ENCODE measurements around the gene DHRS7B. TPM values are rescaled to one million over a fixed set of nuclear protein-coding genes. Genes with fewer than 3 reads are reported as not detected.

The DHRS7B gene
- total and polyA plus RNA-seq, 2 of the 13 experiments (the other 11 are each of a cell fraction or from before 2014, with no cell fraction given) = 20.0 to 35.8 TPM

GRCh38 chr17:21213638-21214014 is 86.9 kb downstream of the DHRS7B start (continued):
- TF ChIP-seq ARID5B (CRISPR knock-in tag; IDR thresholded peaks at IDR 0.05) (no peak), KLF6 (CRISPR knock-in tag; IDR thresholded peaks at IDR 0.05) (0 out of 2 replicates have a peak, but pooled peaks have one; percentile 41), ZNF598 (CRISPR knock-in tag; IDR thresholded peaks at IDR 0.05; ENCODE audit: borderline replicate concordance) (0 out of 2 replicates have a peak, but pooled peaks have one; percentile 46), PHF21A (CRISPR knock-in tag; IDR thresholded peaks at IDR 0.05) (0 out of 2 replicates have a peak, but pooled peaks have one; percentile 1), ZNF501 (CRISPR knock-in tag; IDR thresholded peaks at IDR 0.05) (peak; percentile 72; the same call in 1 of the 2 replicates), PPARG (CRISPR knock-in tag; conservative IDR thresholded peaks at IDR 0.05) (no peak), KDM2A (CRISPR knock-in tag; IDR thresholded peaks at IDR 0.05; ENCODE audit: borderline replicate concordance, low read depth) (peak; percentile 54; the same call in 1 of the 2 replicates), ZNF468 (CRISPR knock-in tag; IDR thresholded peaks at IDR 0.05) (0 out of 2 replicates have a peak, but pooled peaks have one; percentile 82), ZNF143 (CRISPR knock-in tag; IDR thresholded peaks at IDR 0.05) (no peak), AGO2 (optimal IDR thresholded peaks at IDR 0.05; ENCODE audit: low read depth, low read length) (peak; percentile 66), REL (CRISPR knock-in tag; conservative IDR thresholded peaks at IDR 0.05) (0 out of 2 replicates have a peak, but pooled peaks have one; percentile 11), ZNF451 (CRISPR knock-in tag; IDR thresholded peaks at IDR 0.05) (no peak), ZNF670 (CRISPR knock-in tag; IDR thresholded peaks at IDR 0.05; ENCODE audit: borderline replicate concordance) (0 out of 2 replicates have a peak, but pooled peaks have one; percentile 69), ELF3 (CRISPR knock-in tag; IDR thresholded peaks at IDR 0.05) (peak; percentile 37; the same call in 1 of the 2 replicates), ZNF607 (CRISPR knock-in tag; IDR thresholded peaks at IDR 0.05; ENCODE audit: borderline replicate concordance) (peak; percentile 46; the same call in 1 of the 2 replicates)
- TF ChIP-seq, protein P1, sequence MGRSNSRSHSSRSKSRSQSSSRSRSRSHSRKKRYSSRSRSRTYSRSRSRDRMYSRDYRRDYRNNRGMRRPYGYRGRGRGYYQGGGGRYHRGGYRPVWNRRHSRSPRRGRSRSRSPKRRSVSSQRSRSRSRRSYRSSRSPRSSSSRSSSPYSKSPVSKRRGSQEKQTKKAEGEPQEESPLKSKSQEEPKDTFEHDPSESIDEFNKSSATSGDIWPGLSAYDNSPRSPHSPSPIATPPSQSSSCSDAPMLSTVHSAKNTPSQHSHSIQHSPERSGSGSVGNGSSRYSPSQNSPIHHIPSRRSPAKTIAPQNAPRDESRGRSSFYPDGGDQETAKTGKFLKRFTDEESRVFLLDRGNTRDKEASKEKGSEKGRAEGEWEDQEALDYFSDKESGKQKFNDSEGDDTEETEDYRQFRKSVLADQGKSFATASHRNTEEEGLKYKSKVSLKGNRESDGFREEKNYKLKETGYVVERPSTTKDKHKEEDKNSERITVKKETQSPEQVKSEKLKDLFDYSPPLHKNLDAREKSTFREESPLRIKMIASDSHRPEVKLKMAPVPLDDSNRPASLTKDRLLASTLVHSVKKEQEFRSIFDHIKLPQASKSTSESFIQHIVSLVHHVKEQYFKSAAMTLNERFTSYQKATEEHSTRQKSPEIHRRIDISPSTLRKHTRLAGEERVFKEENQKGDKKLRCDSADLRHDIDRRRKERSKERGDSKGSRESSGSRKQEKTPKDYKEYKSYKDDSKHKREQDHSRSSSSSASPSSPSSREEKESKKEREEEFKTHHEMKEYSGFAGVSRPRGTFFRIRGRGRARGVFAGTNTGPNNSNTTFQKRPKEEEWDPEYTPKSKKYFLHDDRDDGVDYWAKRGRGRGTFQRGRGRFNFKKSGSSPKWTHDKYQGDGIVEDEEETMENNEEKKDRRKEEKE (IDR thresholded peaks at IDR 0.05) = no peak
- TF ChIP-seq, protein P2, sequence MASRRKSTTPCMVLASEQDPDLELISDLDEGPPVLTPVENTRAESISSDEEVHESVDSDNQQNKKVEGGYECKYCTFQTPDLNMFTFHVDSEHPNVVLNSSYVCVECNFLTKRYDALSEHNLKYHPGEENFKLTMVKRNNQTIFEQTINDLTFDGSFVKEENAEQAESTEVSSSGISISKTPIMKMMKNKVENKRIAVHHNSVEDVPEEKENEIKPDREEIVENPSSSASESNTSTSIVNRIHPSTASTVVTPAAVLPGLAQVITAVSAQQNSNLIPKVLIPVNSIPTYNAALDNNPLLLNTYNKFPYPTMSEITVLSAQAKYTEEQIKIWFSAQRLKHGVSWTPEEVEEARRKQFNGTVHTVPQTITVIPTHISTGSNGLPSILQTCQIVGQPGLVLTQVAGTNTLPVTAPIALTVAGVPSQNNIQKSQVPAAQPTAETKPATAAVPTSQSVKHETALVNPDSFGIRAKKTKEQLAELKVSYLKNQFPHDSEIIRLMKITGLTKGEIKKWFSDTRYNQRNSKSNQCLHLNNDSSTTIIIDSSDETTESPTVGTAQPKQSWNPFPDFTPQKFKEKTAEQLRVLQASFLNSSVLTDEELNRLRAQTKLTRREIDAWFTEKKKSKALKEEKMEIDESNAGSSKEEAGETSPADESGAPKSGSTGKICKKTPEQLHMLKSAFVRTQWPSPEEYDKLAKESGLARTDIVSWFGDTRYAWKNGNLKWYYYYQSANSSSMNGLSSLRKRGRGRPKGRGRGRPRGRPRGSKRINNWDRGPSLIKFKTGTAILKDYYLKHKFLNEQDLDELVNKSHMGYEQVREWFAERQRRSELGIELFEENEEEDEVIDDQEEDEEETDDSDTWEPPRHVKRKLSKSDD (CRISPR knock-in tag; IDR thresholded peaks at IDR 0.05; ENCODE audit: low read depth) = peak; percentile 36; the same call in 1 of the 2 replicates
- TF ChIP-seq, protein P3, sequence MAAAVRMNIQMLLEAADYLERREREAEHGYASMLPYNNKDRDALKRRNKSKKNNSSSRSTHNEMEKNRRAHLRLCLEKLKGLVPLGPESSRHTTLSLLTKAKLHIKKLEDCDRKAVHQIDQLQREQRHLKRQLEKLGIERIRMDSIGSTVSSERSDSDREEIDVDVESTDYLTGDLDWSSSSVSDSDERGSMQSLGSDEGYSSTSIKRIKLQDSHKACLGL (CRISPR knock-in tag; IDR thresholded peaks at IDR 0.05) = peak; percentile 52; the same call in 1 of the 2 replicates
